GM23248 (cell line): ENCODE measurements around the gene RNF217.

Experiments
- EZH2 ChIP-seq: fragments of 200-600 bp; sonication (generic); IDR thresholded peaks from 2 replicates; pipeline ENCODE4 v1.6.1; 2018; ENCODE audit warnings: antibody characterized with exemption, mild to moderate bottlenecking; ENCODE audit not compliant: insufficient read depth, poor library complexity, severe bottlenecking
- EZH2phosphoT487 ChIP-seq: fragments of 200-600 bp; sonication (generic); IDR thresholded peaks from 2 replicates; pipeline ENCODE4 v1.6.1; 2018; ENCODE audit warnings: antibody characterized with exemption, moderate library complexity, mild to moderate bottlenecking, low read depth; ENCODE audit not compliant: insufficient read depth

- TF ChIP-seq EZH2phosphoT487 (no peak), EZH2 (no peak)
These were observed 47.3 kb downstream of the RNF217 start for GRCh38 chr6:125009578-125009977.
